ENCODE measurements around the gene BRCA1. TPM values are rescaled to one million over a fixed set of nuclear protein-coding genes. Genes with fewer than 3 reads are reported as not detected.

Gene BRCA1
- total and polyA plus RNA-seq, 11 donors, result 2.7 to 11.7 (median 8.1) TPM

DNA sequence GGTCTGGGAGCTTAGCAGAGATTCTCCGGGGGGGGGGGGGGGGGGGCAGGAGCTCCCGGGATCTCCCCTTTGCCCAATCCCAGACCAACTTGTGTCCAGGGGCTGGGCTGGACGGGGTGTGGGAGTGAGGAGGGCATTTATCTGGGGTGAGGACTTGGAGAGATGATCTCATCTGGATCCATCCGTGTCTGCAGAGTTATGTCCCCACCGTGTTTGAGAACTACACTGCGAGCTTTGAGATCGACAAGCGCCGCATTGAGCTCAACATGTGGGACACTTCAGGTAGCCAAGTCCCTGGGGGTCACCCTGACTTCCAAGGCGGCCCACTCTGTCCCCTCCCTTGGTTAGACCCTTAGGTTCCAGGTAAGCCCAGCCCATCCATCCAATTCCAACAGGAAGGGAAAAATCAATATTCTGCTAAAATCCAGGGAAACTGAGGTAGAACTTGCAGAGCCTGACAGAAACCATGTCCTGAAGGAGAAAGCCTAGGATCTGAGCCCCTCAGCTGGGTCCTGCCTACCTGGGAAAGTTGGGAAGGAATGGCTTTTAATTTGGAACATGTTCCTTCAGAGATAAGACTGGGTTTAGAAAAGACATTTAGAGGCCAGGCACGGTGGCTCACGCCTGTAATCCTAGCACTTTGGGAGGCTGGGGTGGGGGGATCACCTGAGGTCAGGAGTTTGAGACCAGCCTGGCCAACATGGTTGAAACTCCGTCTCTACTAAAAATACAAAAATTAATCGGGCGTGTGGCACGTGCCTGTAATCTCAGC is 99.2 kb downstream of the BRCA1 start:
- TF ChIP-seq, protein P1, sequence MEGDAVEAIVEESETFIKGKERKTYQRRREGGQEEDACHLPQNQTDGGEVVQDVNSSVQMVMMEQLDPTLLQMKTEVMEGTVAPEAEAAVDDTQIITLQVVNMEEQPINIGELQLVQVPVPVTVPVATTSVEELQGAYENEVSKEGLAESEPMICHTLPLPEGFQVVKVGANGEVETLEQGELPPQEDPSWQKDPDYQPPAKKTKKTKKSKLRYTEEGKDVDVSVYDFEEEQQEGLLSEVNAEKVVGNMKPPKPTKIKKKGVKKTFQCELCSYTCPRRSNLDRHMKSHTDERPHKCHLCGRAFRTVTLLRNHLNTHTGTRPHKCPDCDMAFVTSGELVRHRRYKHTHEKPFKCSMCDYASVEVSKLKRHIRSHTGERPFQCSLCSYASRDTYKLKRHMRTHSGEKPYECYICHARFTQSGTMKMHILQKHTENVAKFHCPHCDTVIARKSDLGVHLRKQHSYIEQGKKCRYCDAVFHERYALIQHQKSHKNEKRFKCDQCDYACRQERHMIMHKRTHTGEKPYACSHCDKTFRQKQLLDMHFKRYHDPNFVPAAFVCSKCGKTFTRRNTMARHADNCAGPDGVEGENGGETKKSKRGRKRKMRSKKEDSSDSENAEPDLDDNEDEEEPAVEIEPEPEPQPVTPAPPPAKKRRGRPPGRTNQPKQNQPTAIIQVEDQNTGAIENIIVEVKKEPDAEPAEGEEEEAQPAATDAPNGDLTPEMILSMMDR (IDR thresholded peaks at IDR 0.05), result no peak
- TF ChIP-seq POLR2A (IDR thresholded peaks at IDR 0.05), result no peak
- ATAC-seq (no peak), DNase-seq (no peak)
- no peak overlapping the region for H3K4me3 ChIP-seq
- H3K27me3 ChIP-seq, result no peaks in the 10 kb centered on the region
- WGBS, 4 donors, result 66 to 68% (median 67%) methylated on average over 16 of the region's 16 CpGs
- intact Hi-C loops (cut with DNase I), result loop anchor here in 9 of 10 donors (2.0 to 10.0 kb wide), 10 partner anchors 51 to 311 kb away; partner anchors contain the start of genes NBR1 (in 4 of the 9), BRCA1 (in 2 of the 9) and TMEM106A (in 2 of the 9)
- H3K27ac ChIP-seq, result peak overlapping the region in 1 of 12 donors; percentile 83
- H3K9me3 ChIP-seq, result no peaks in the 10 kb centered on the region
- no peaks in the 10 kb centered on the region for H3K36me3 ChIP-seq
- H3K4me1 ChIP-seq, result peaks cover 0 to 24% (median 10%) of the 10 kb centered on the region in 12 donors

DNA sequence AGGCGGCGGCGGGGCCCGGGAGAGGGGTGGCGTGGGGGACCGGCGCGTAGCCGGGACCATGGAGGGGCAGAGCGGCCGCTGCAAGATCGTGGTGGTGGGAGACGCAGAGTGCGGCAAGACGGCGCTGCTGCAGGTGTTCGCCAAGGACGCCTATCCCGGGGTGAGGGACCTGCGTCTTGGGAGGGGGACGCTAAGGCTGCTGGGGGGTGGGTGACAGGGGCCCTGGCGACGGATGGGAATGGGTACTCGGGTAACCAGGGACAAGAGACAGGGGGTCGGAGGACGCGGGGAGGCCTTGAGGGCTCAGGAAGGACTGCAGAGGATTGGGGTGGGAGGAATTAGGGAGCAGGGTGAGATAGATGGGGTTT is 99.9 kb downstream of the BRCA1 start:
- Histone ChIP-seq H3K4me3 (peak overlapping the region in 11 of 12 donors; percentile 36 to 80 (median 62)), H3K36me3 (no peaks in the 10 kb centered on the region), H3K27ac (peak overlapping the region in 2 of 12 donors; percentile 28 to 83), H3K27me3 (no peaks in the 10 kb centered on the region), H3K9me3 (no peaks in the 10 kb centered on the region), H3K4me1 (peaks cover 0 to 30% (median 16%) of the 10 kb centered on the region in 12 donors)
- 7 to 17% (median 13%) methylated on average over 13 to 27 of the region's 27 CpGs for WGBS, 4 donors
- intact Hi-C loops (cut with DNase I), result loop anchor here in 9 of 10 donors (2.0 to 10.0 kb wide), 10 partner anchors 52 to 312 kb away; partner anchors contain the start of genes NBR1 (in 4 of the 9), BRCA1 (in 2 of the 9) and TMEM106A (in 2 of the 9)
- TF ChIP-seq, protein P1 (IDR thresholded peaks at IDR 0.05), result no peak
- TF ChIP-seq POLR2A (IDR thresholded peaks at IDR 0.05), result no peak
- DNase-seq (peak in 1 of 5 donors; percentile 29), ATAC-seq (no peak)

DNA sequence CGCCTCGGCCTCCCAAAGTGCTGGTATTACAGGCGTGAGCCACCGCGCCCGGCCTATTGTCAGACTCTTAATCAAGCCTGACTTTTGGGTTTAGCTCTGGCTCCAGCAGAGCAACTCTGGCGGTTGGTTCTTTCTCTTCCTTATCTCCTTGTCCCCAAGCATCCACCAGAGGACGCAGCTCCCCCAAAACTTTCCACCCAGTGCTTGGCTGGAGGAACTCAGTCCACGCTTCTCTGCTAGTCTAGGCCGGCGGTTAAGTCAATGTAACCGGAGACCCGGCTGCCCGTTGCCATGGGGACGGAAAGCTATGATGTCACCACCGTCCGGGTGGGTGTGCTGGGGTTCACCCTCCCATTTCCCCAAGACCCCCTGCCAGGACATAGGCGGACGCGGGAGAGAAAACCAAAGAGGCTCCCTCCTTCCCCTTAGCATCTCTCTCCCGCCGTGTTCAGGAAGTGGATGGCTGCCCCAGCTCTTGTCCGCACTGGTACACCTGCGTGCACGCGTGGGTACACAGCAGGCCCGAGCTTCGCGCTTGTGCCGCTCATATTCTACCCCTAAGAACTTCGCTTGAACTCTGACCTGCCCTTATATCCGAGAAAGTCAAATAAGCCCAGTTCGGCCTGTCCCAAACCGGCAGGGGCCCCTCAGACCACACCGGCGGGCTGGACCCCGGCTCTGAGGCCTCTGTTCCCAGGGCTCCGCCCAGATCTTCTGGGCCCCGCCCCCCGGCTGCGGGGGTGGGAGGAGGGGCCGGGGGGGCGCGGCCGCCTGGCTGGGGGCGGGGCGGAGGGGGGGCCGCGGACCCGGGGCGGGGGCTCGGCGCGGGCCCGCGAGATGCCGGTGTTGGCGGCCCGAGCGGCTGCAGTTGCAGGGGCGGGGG is 100.5 kb downstream of the BRCA1 start, which contains the start of gene RND2:
RND2 (plus strand) TSS at position 825 of the 883 bp plus-strand sequence. CDS start 117 bp downstream, outside the sequence.
- ATAC-seq (peak; percentile 63 to 79 (median 72)), DNase-seq (peak; percentile 86 to 90 (median 88))
- peak within 1 kb of the TSS in 10 of 12 donors; percentile 13 to 83 (median 60) for H3K27ac ChIP-seq

More for the DNA sequence above, 100.5 kb downstream of the BRCA1 start, which contains the start of gene RND2:
- Histone ChIP-seq H3K4me1 (peaks cover 0 to 36% (median 22%) of the 10 kb centered on the region in 12 donors), H3K4me3 (peak within 1 kb of the TSS in 11 of 12 donors; percentile 36 to 80 (median 62)), H3K27me3 (no peaks in the 10 kb centered on the region), H3K9me3 (no peaks in the 10 kb centered on the region), H3K36me3 (no peaks in the 10 kb centered on the region)
- intact Hi-C loops (cut with DNase I), result loop anchor here in 9 of 10 donors (2.0 to 10.0 kb wide), 13 partner anchors 53 to 313 kb away; partner anchors contain the start of genes BRCA1 (in 5 of the 9), NBR1 (in 5 of the 9) and TMEM106A (in 2 of the 9)
- peak in 1 of 2 donors; percentile 36 for TF ChIP-seq POLR2A (IDR thresholded peaks at IDR 0.05)
- TF ChIP-seq, protein P1 (IDR thresholded peaks at IDR 0.05), result peak; percentile 44 to 85 (median 70)
- 1% methylated on average over 29 to 61 of the region's 61 CpGs for WGBS, 4 donors
